GM12872 (cell line): ENCODE data around the gene NELL1.

ENCODE experiments used
- CTCF ChIP-seq: IDR thresholded peaks from 3 replicates; pipeline ENCODE4 v1.5.1; 2011; ENCODE audit warnings: low read depth, mild to moderate bottlenecking, low read length, moderate library complexity; ENCODE audit not compliant: insufficient read depth

NELL1 gene

GRCh38 chr11:21053466-21053865 lies 384.1 kb downstream of the NELL1 start:
- no peak for TF ChIP-seq CTCF

- TF ChIP-seq CTCF, result no peak
Observed at GRCh38 chr11:21056644-21057043, 387.3 kb downstream of the NELL1 start.

GRCh38 chr11:21059879-21060278 lies 390.5 kb downstream of the NELL1 start:
- TF ChIP-seq CTCF, result no peak

GRCh38 chr11:21066030-21066429 lies 396.6 kb downstream of the NELL1 start:
- no peak for TF ChIP-seq CTCF

GRCh38 chr11:21068886-21069285 lies 399.5 kb downstream of the NELL1 start:
- no peak for TF ChIP-seq CTCF

GRCh38 chr11:21069909-21070308 lies 400.5 kb downstream of the NELL1 start:
- TF ChIP-seq CTCF, result no peak

- TF ChIP-seq CTCF, result no peak
Observed at GRCh38 chr11:21072558-21072957, 403.2 kb downstream of the NELL1 start.

- TF ChIP-seq CTCF, result no peak
Observed at GRCh38 chr11:21082853-21083252, 413.5 kb downstream of the NELL1 start.
